ENCODE results near the gene CAP2. TPM values are rescaled to one million over a fixed set of nuclear protein-coding genes. Genes with fewer than 3 reads are reported as not detected.
A peak's percentile ranks its signal among the peaks of the same experiment; 100 is the strongest.

CAP2 gene
- total and polyA plus RNA-seq, 12 donors = 42.0 to 211 (median 156) TPM

GRCh38 chr6:17381424-17382147 lies 11.8 kb upstream of the CAP2 start:
- no peak for TF ChIP-seq CTCF (IDR thresholded peaks at IDR 0.05)
- H3K4me3 ChIP-seq = no peak overlapping the region
- peak in 5 of 8 donors; percentile 31 to 79 (median 74) for ATAC-seq
- H3K9me3 ChIP-seq = no peaks in the 10 kb centered on the region
- 39 to 43% methylated on average over 7 of the region's 7 CpGs for WGBS, 2 donors
- no peak for DNase-seq
- H3K4me1 ChIP-seq = peaks cover 0 to 7% (median 0%) of the 10 kb centered on the region in 9 donors
- no peaks in the 10 kb centered on the region for H3K27me3 ChIP-seq
- intact Hi-C loops (cut with DNase I) = no loop called here
- peak overlapping the region in 3 of 10 donors; percentile 37 to 48 (median 38) for H3K27ac ChIP-seq
- H3K36me3 ChIP-seq = no peaks in the 10 kb centered on the region

GRCh38 chr6:17385660-17386059 lies 7.7 kb upstream of the CAP2 start:
- no peak for TF ChIP-seq CTCF (IDR thresholded peaks at IDR 0.05)
- intact Hi-C loops (cut with DNase I) = no loop called here
- Histone ChIP-seq H3K4me1 (peaks cover 0 to 7% (median 0%) of the 10 kb centered on the region in 9 donors), H3K27ac (no peak overlapping the region), H3K36me3 (no peaks in the 10 kb centered on the region), H3K4me3 (peak overlapping the region in 1 of 10 donors; percentile 31), H3K9me3 (no peaks in the 10 kb centered on the region), H3K27me3 (no peaks in the 10 kb centered on the region)
- 11 to 20% methylated on average over 7 of the region's 7 CpGs for WGBS, 2 donors
- DNase-seq (no peak), ATAC-seq (no peak)

GRCh38 chr6:17388365-17388764 lies 5.0 kb upstream of the CAP2 start:
- DNase-seq (no peak), ATAC-seq (no peak)
- Histone ChIP-seq H3K9me3 (no peaks in the 10 kb centered on the region), H3K4me3 (no peak overlapping the region), H3K27ac (no peak overlapping the region), H3K4me1 (peaks cover 0 to 13% (median 3%) of the 10 kb centered on the region in 9 donors), H3K36me3 (no peaks in the 10 kb centered on the region), H3K27me3 (peaks cover 0 to 17% (median 0%) of the 10 kb centered on the region in 7 donors)
- TF ChIP-seq CTCF (IDR thresholded peaks at IDR 0.05) = no peak
- WGBS, 2 donors = 61 to 93% methylated on average over 3 of the region's 3 CpGs
- intact Hi-C loops (cut with DNase I) = no loop called here

- 92 to 98% methylated on average over 4 of the region's 4 CpGs for WGBS, 2 donors
- Histone ChIP-seq H3K9me3 (no peaks in the 10 kb centered on the region), H3K4me3 (no peak overlapping the region), H3K36me3 (no peaks in the 10 kb centered on the region), H3K27me3 (peaks cover 0 to 24% (median 0%) of the 10 kb centered on the region in 7 donors), H3K27ac (no peak overlapping the region), H3K4me1 (peaks cover 0 to 15% (median 3%) of the 10 kb centered on the region in 9 donors)
- intact Hi-C loops (cut with DNase I) = no loop called here
- ATAC-seq (no peak), DNase-seq (no peak)
- no peak for TF ChIP-seq CTCF (IDR thresholded peaks at IDR 0.05)
Observed at GRCh38 chr6:17389274-17389847, 4.0 kb upstream of the CAP2 start.
